ENCODE measurements around the gene NAA50. TPM values are rescaled to one million over a fixed set of nuclear protein-coding genes. Genes with fewer than 3 reads are reported as not detected.

The NAA50 gene
- total RNA-seq (10 to 100 TPM; 65.1 to 69.9 TPM), polyA plus RNA-seq (10 to 100 TPM; 77.5 to 77.7 TPM)

GRCh38 chr3:113745756-113746547 is at the start of gene NAA50:
TSS of gene NAA50 (minus strand) at chr3:113746249. CDS start at chr3:113745949, 300 bp downstream.
- Mint-ChIP-seq H3K36me3 (peaks cover 0 to 17% of the 10 kb centered on the region in 2 donors), H3K9me3 (peaks cover 0 to 4% (median 0%) of the 10 kb centered on the region in 8 donors), H3K27ac (peak within 1 kb of the TSS; percentile 100), H3K27me3 (no peaks in the 10 kb centered on the region), H3K4me1 (peaks cover 46 to 86% (median 59%) of the 10 kb centered on the region in 4 donors), H3K4me3 (peak within 1 kb of the TSS; percentile 92 to 100 (median 98))
- Histone ChIP-seq H3K36me3 (ENCODE audit: insufficient read depth, low read length) (no peaks in the 10 kb centered on the region), H3K4me1 (ENCODE audit: insufficient read depth, low read length) (peaks cover 68% of the 10 kb centered on the region), H3K9me3 (ENCODE audit: control insufficient read depth in 1 of 2, low read length in 2 of 2) (no peaks in the 10 kb centered on the region), H3K27me3 (ENCODE audit: insufficient read depth, low read length) (no peaks in the 10 kb centered on the region), H3K27ac (ENCODE audit: low read depth, low read length) (peak within 1 kb of the TSS; percentile 99), H3K4me3 (ENCODE audit: low read length in 2 of 2) (peak within 1 kb of the TSS; percentile 87 to 99)
- intact Hi-C loops (cut with micrococcal nuclease) = loop anchor here (1.0 to 10.0 kb wide), 18 partner anchors 10 to 1401 kb away; partner anchors contain the start of genes ATG3, CCDC191, GRAMD1C and QTRT2
- peak; percentile 91 to 96 (median 94) for DNase-seq
- POLR2A ChIA-PET (ENCODE audit: partially characterized antibody) = interaction anchor here (0.6 to 5.9 kb wide), 28 partner anchors 10 to 1420 kb away, joined by 3 to 87 read pairs (median 4); partner anchors contain the start of genes ATG3, CCDC191, QTRT2 and SLC35A5
- CTCF ChIA-PET (ENCODE audit: partially characterized antibody) = interaction anchor here (0.6 to 5.8 kb wide), 31 partner anchors 8 to 456 kb away, joined by 3 to 100 read pairs (median 4); partner anchors contain the start of genes CCDC191, GRAMD1C, QTRT2 and SPICE1

- no peaks in the 10 kb centered on the region for H3K9me3 ChIP-seq (ENCODE audit: control insufficient read depth in 1 of 2, low read length in 2 of 2)
- no peak overlapping the region for H3K4me3 ChIP-seq (ENCODE audit: low read length in 2 of 2)
- no peak for DNase-seq
- H3K27me3 Mint-ChIP-seq = no peaks in the 10 kb centered on the region
- H3K27ac ChIP-seq (ENCODE audit: low read depth, low read length) = no peak overlapping the region
- H3K27me3 ChIP-seq (ENCODE audit: insufficient read depth, low read length) = no peaks in the 10 kb centered on the region
- POLR2A ChIA-PET (ENCODE audit: partially characterized antibody) = no interaction called here
- H3K4me1 ChIP-seq (ENCODE audit: insufficient read depth, low read length) = no peaks in the 10 kb centered on the region
- H3K9me3 Mint-ChIP-seq = no peaks in the 10 kb centered on the region
- H3K4me1 Mint-ChIP-seq = no peaks in the 10 kb centered on the region
- H3K27ac Mint-ChIP-seq = peak overlapping the region in 1 of 7 donors; percentile 50
- peaks cover 5% of the 10 kb centered on the region for H3K36me3 ChIP-seq (ENCODE audit: insufficient read depth, low read length)
- intact Hi-C loops (cut with micrococcal nuclease) = no loop called here
- CTCF ChIA-PET (ENCODE audit: partially characterized antibody) = interaction anchor here (1.1 to 2.1 kb wide), 4 partner anchors 17 to 60 kb away, joined by 3 to 6 read pairs (median 4); no protein-coding TSS in a partner anchor
- H3K36me3 Mint-ChIP-seq = peaks cover 25 to 44% of the 10 kb centered on the region in 2 donors
- no peak overlapping the region for H3K4me3 Mint-ChIP-seq
Measured at GRCh38 chr3:113795693-113796092, 49.6 kb upstream of the NAA50 start.

- Histone ChIP-seq H3K36me3 (ENCODE audit: insufficient read depth, low read length) (peaks cover 5% of the 10 kb centered on the region), H3K4me1 (ENCODE audit: insufficient read depth, low read length) (no peaks in the 10 kb centered on the region), H3K27me3 (ENCODE audit: insufficient read depth, low read length) (no peaks in the 10 kb centered on the region), H3K4me3 (ENCODE audit: low read length in 2 of 2) (no peak overlapping the region), H3K9me3 (ENCODE audit: control insufficient read depth in 1 of 2, low read length in 2 of 2) (no peaks in the 10 kb centered on the region), H3K27ac (ENCODE audit: low read depth, low read length) (no peak overlapping the region)
- no peak overlapping the region for H3K4me3 Mint-ChIP-seq
- ChIA-PET POLR2A (ENCODE audit: partially characterized antibody) (no interaction called here), CTCF (ENCODE audit: partially characterized antibody) (interaction anchor here (1.3 to 2.1 kb wide), 3 partner anchors 9 to 58 kb away, joined by 3 to 6 read pairs (median 4); no protein-coding TSS in a partner anchor)
- H3K9me3 Mint-ChIP-seq = no peaks in the 10 kb centered on the region
- H3K27me3 Mint-ChIP-seq = no peaks in the 10 kb centered on the region
- H3K4me1 Mint-ChIP-seq = no peaks in the 10 kb centered on the region
- no peak for DNase-seq
- no peak overlapping the region for H3K27ac Mint-ChIP-seq
- H3K36me3 Mint-ChIP-seq = peaks cover 18 to 46% of the 10 kb centered on the region in 2 donors
- intact Hi-C loops (cut with micrococcal nuclease) = no loop called here
Measured at GRCh38 chr3:113794526-113794925, 48.5 kb upstream of the NAA50 start.

- Mint-ChIP-seq H3K27ac (peak overlapping the region in 1 of 7 donors; percentile 24), H3K36me3 (peaks cover 17 to 51% of the 10 kb centered on the region in 2 donors), H3K4me1 (no peaks in the 10 kb centered on the region), H3K27me3 (no peaks in the 10 kb centered on the region), H3K9me3 (no peaks in the 10 kb centered on the region), H3K4me3 (no peak overlapping the region)
- no peak for DNase-seq
- Histone ChIP-seq H3K27me3 (ENCODE audit: insufficient read depth, low read length) (no peaks in the 10 kb centered on the region), H3K4me3 (ENCODE audit: low read length in 2 of 2) (no peak overlapping the region), H3K9me3 (ENCODE audit: control insufficient read depth in 1 of 2, low read length in 2 of 2) (no peaks in the 10 kb centered on the region), H3K27ac (ENCODE audit: low read depth, low read length) (no peak overlapping the region), H3K36me3 (ENCODE audit: insufficient read depth, low read length) (peaks cover 13% of the 10 kb centered on the region), H3K4me1 (ENCODE audit: insufficient read depth, low read length) (no peaks in the 10 kb centered on the region)
- ChIA-PET POLR2A (ENCODE audit: partially characterized antibody) (no interaction called here), CTCF (ENCODE audit: partially characterized antibody) (interaction anchor here (0.7 to 1.2 kb wide), 2 partner anchors 21 to 99 kb away, joined by 3 read pairs; no protein-coding TSS in a partner anchor)
- intact Hi-C loops (cut with micrococcal nuclease) = no loop called here
Measured at GRCh38 chr3:113791381-113791780, 45.3 kb upstream of the NAA50 start.

- Histone ChIP-seq H3K27ac (ENCODE audit: low read depth, low read length) (no peak overlapping the region), H3K9me3 (ENCODE audit: control insufficient read depth in 1 of 2, low read length in 2 of 2) (no peaks in the 10 kb centered on the region), H3K4me3 (ENCODE audit: low read length in 2 of 2) (no peak overlapping the region), H3K36me3 (ENCODE audit: insufficient read depth, low read length) (peaks cover 8% of the 10 kb centered on the region), H3K27me3 (ENCODE audit: insufficient read depth, low read length) (no peaks in the 10 kb centered on the region), H3K4me1 (ENCODE audit: insufficient read depth, low read length) (no peaks in the 10 kb centered on the region)
- H3K9me3 Mint-ChIP-seq = no peaks in the 10 kb centered on the region
- no peak overlapping the region for H3K4me3 Mint-ChIP-seq
- no peak for DNase-seq
- H3K27me3 Mint-ChIP-seq = no peaks in the 10 kb centered on the region
- ChIA-PET POLR2A (ENCODE audit: partially characterized antibody) (no interaction called here), CTCF (ENCODE audit: partially characterized antibody) (no interaction called here)
- H3K27ac Mint-ChIP-seq = peak overlapping the region in 5 of 7 donors; percentile 6 to 32 (median 17)
- peaks cover 0 to 6% (median 2%) of the 10 kb centered on the region in 4 donors for H3K4me1 Mint-ChIP-seq
- intact Hi-C loops (cut with micrococcal nuclease) = no loop called here
- peaks cover 15 to 38% of the 10 kb centered on the region in 2 donors for H3K36me3 Mint-ChIP-seq
Measured at GRCh38 chr3:113783980-113784379, 37.9 kb upstream of the NAA50 start.

- CTCF ChIA-PET (ENCODE audit: partially characterized antibody) = no interaction called here
Measured at GRCh38 chr3:113783463-113783862, 37.4 kb upstream of the NAA50 start.

GRCh38 chr3:113776564-113776963 is 30.5 kb upstream of the NAA50 start:
- CTCF ChIA-PET (ENCODE audit: partially characterized antibody) = no interaction called here
- Mint-ChIP-seq H3K4me1 (peaks cover 12 to 22% (median 16%) of the 10 kb centered on the region in 4 donors), H3K4me3 (no peak overlapping the region), H3K27ac (peak overlapping the region in 3 of 7 donors; percentile 1 to 71 (median 36)), H3K27me3 (no peaks in the 10 kb centered on the region), H3K36me3 (peaks cover 5 to 13% of the 10 kb centered on the region in 2 donors), H3K9me3 (no peaks in the 10 kb centered on the region)
- intact Hi-C loops (cut with micrococcal nuclease) = no loop called here
- DNase-seq = no peak
- POLR2A ChIA-PET (ENCODE audit: partially characterized antibody) = no interaction called here
- Histone ChIP-seq H3K27ac (ENCODE audit: low read depth, low read length) (no peak overlapping the region), H3K27me3 (ENCODE audit: insufficient read depth, low read length) (no peaks in the 10 kb centered on the region), H3K4me1 (ENCODE audit: insufficient read depth, low read length) (no peaks in the 10 kb centered on the region), H3K9me3 (ENCODE audit: control insufficient read depth in 1 of 2, low read length in 2 of 2) (no peaks in the 10 kb centered on the region), H3K36me3 (ENCODE audit: insufficient read depth, low read length) (no peaks in the 10 kb centered on the region), H3K4me3 (ENCODE audit: low read length in 2 of 2) (no peak overlapping the region)

More at GRCh38 chr3:113783463-113783862, 37.4 kb upstream of the NAA50 start:
- DNase-seq = no peak
- no peak overlapping the region for H3K27ac ChIP-seq (ENCODE audit: low read depth, low read length)
- no peaks in the 10 kb centered on the region for H3K9me3 ChIP-seq (ENCODE audit: control insufficient read depth in 1 of 2, low read length in 2 of 2)
- intact Hi-C loops (cut with micrococcal nuclease) = no loop called here
- Mint-ChIP-seq H3K4me3 (no peak overlapping the region), H3K36me3 (peaks cover 15 to 35% of the 10 kb centered on the region in 2 donors), H3K27me3 (no peaks in the 10 kb centered on the region), H3K27ac (no peak overlapping the region), H3K9me3 (no peaks in the 10 kb centered on the region), H3K4me1 (peaks cover 0 to 6% (median 2%) of the 10 kb centered on the region in 4 donors)
- POLR2A ChIA-PET (ENCODE audit: partially characterized antibody) = interaction anchor here (0.6 kb wide), 1 partner anchor 38 kb away, joined by 3 read pairs; no protein-coding TSS in a partner anchor
- no peaks in the 10 kb centered on the region for H3K27me3 ChIP-seq (ENCODE audit: insufficient read depth, low read length)
- H3K4me1 ChIP-seq (ENCODE audit: insufficient read depth, low read length) = no peaks in the 10 kb centered on the region
- no peak overlapping the region for H3K4me3 ChIP-seq (ENCODE audit: low read length in 2 of 2)
- H3K36me3 ChIP-seq (ENCODE audit: insufficient read depth, low read length) = peaks cover 8% of the 10 kb centered on the region

All from CD4-positive, alpha-beta memory T cell (primary cell).